Keratinocyte (primary cell): ENCODE measurements around the gene LRRC63.

Source experiments
- EZH2 ChIP-seq: IDR thresholded peaks from one replicate; pipeline ENCODE4 v1.6.1; 2012; ENCODE audit warnings: inconsistent platforms, mild to moderate bottlenecking, low read length, moderate library complexity
- TF ChIP-seq, protein P1 (sequence below), 3 experiments: IDR thresholded peaks in 1 of 3; conservative IDR thresholded peaks in 1 of 3; optimal IDR thresholded peaks in 1 of 3; 2 replicates in 2 of 3; 3 replicates in 1 of 3; pipeline versions ENCODE3 to v1.5.1; 2011; ENCODE audit warnings: low read length in 3 of 3, mild to moderate bottlenecking in 3 of 3, moderate library complexity in 2 of 3, control low read depth in 1 of 3, inconsistent platforms in 1 of 3; ENCODE audit not compliant: insufficient read depth in 2 of 3; ENCODE audit errors: extremely low read depth in 1 of 3

DNA sequence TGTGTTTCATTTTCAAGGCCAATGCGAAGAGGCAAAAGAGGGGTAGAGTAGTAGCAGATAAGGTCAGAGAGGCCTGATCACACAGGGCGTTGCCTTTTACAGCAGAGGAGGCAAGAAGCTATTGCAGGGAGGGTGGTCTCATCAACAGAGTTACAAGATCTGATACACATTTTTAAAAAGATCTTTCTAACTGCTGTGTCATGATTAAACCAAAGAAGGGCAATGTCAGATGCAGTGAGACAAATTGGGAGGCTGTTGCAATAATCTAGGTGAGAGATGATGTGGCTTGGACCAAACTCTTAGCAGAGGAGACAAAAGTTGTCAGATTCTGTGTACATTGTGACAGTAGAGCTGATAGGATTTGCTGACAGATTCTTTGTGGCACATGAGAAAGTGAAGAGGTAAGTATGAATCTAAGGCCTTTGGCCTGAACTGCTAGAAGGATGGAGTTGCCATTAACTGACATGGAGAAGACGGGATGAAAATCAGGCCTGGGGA lies 13.0 kb upstream of the LRRC63 start:
- TF ChIP-seq, protein P1, sequence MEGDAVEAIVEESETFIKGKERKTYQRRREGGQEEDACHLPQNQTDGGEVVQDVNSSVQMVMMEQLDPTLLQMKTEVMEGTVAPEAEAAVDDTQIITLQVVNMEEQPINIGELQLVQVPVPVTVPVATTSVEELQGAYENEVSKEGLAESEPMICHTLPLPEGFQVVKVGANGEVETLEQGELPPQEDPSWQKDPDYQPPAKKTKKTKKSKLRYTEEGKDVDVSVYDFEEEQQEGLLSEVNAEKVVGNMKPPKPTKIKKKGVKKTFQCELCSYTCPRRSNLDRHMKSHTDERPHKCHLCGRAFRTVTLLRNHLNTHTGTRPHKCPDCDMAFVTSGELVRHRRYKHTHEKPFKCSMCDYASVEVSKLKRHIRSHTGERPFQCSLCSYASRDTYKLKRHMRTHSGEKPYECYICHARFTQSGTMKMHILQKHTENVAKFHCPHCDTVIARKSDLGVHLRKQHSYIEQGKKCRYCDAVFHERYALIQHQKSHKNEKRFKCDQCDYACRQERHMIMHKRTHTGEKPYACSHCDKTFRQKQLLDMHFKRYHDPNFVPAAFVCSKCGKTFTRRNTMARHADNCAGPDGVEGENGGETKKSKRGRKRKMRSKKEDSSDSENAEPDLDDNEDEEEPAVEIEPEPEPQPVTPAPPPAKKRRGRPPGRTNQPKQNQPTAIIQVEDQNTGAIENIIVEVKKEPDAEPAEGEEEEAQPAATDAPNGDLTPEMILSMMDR (optimal IDR thresholded peaks at IDR 0.05 in 1 of 3, IDR thresholded peaks at IDR 0.05 in 1 of 3, conservative IDR thresholded peaks at IDR 0.05 in 1 of 3; ENCODE audit: extremely low read depth in 1 of 3, insufficient read depth in 2 of 3, low read length in 3 of 3), result no peak
- no peak for TF ChIP-seq EZH2
